Measurements from ENCODE around the gene ERP44.
"Not testable (repeated sequence)": the region's sequence is repeated elsewhere in the genome, so short reads cannot be mapped to it uniquely, and the experiment has no call there.

The ERP44 gene

GRCh38 chr9:100098887-100099721, at the start of gene ERP44, which contains the start of gene INVS:
TSS of gene ERP44 (minus strand) at chr9:100099000. CDS start at chr9:100098840, 160 bp downstream.
TSS of gene INVS (plus strand) at chr9:100099243. CDS start at chr9:100104522, 5,279 bp downstream.
- DNase-seq (ENCODE audit: low read depth in 1 of 2, low spot score in 1 of 2), result peak; percentile 91 to 94

- DNase-seq (ENCODE audit: low read depth in 1 of 2, low spot score in 1 of 2), result not testable (repeated sequence)
Observed at GRCh38 chr9:100145976-100146375, 47.2 kb upstream of the ERP44 start.

- DNase-seq (ENCODE audit: low read depth in 1 of 2, low spot score in 1 of 2), result not testable (repeated sequence)
Observed at GRCh38 chr9:100145167-100145934, 46.6 kb upstream of the ERP44 start.

- not testable (repeated sequence) for DNase-seq (ENCODE audit: low read depth in 1 of 2, low spot score in 1 of 2)
Observed at GRCh38 chr9:100141862-100142261, 43.1 kb upstream of the ERP44 start.

GRCh38 chr9:100140303-100140702, 41.5 kb upstream of the ERP44 start:
- DNase-seq (ENCODE audit: low read depth in 1 of 2, low spot score in 1 of 2), result not testable (repeated sequence)

DNA sequence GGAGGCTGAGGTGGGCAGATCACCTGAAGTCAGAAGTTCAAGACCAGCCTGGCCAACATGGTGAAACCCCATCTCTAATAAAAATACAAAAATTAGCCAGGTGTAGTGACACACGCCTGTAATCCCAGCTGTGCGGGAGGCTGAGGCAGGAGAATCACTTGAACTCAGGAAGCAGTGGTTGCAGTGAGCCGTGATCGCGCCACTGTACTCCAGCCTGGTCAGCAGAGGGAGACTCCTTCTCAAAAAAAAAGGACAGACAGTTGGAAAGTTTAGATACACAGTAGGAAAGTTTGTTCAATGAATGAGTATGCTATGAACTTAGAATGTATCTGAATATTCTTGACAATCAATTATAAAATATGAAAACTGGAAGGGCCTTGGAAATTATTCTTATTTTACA, 38.0 kb upstream of the ERP44 start:
- DNase-seq (ENCODE audit: low read depth in 1 of 2, low spot score in 1 of 2), result not testable (repeated sequence)

DNA sequence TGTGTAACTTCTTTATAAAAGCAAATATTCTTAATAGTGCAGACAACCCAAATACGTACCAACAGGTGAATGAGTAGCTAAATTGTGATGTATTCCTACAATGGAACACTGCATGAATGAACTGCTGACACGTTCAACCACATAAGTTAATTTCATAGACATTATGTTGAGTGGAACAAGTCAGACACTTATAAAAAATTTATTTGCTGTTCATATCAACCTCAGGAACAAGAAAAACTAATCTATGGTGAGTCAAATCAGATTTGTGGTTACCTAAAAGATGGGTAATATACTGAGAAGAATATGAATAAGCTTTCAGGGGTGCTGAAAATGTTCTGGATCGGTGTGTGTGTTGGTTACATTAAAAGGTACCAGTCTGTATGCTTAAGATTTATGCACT, 35.9 kb upstream of the ERP44 start:
- no peak for DNase-seq (ENCODE audit: low read depth in 1 of 2, low spot score in 1 of 2)

GRCh38 chr9:100131875-100132430, 33.2 kb upstream of the ERP44 start:
- no peak for DNase-seq (ENCODE audit: low read depth in 1 of 2, low spot score in 1 of 2)

DNA sequence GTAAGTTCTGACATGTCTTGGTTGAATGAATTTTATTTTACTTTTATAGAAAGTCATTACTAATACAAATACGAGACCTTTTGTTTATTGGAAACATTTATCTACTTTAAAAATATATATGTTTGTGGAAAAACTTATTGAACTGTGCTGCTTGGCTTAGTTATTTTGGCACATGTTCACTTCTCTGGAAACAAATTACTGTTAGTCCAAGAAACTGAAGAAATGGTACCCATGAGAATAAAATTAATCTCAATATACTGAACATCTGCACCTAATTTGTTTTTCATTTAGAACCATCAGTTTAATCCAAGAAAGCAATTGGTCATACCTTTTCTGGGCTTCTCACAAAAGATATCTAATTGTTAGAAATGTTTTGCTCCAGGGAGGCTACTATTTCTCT, 32.4 kb upstream of the ERP44 start:
- DNase-seq (ENCODE audit: low read depth in 1 of 2, low spot score in 1 of 2), result no peak

GRCh38 chr9:100129772-100130171, 31.0 kb upstream of the ERP44 start:
- no peak for DNase-seq (ENCODE audit: low read depth in 1 of 2, low spot score in 1 of 2)

DNA sequence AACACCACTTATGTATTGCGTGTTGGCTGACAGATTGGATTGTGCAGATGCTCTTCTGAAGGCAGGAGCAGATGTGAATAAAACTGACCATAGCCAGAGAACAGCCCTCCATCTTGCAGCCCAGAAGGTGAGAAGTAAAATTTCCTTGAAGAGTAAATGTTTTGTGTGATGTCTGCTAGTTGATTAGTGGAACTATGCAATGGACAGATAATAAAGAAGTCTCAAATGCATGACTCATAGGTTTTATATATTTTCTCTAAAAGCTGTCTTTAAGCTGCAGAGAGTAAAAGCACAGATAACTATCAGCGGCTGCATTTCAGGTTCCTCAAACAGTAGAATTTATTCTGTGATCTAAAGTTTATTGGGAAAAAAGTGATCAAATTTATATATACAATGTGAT, 27.6 kb upstream of the ERP44 start:
- DNase-seq (ENCODE audit: low read depth in 1 of 2, low spot score in 1 of 2), result no peak

DNA sequence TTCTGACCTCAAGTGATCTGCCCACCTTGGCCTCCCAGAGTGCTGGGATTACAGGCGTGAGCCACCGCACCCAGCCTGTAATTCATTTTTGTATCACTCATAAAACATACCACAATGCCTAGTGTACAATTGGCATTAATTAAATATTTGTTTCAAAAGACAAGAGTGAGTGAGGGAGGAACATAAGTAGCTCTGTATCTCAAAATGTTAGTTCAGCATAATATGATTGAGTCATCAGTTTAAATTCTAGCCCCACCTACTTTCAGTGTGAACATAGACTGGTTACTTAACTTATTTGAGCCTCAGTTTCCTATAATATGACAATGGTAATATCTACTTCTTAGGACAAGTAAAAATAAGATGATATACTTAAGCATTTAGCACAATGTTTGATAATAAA, 27.1 kb upstream of the ERP44 start:
- DNase-seq (ENCODE audit: low read depth in 1 of 2, low spot score in 1 of 2), result no peak

DNA sequence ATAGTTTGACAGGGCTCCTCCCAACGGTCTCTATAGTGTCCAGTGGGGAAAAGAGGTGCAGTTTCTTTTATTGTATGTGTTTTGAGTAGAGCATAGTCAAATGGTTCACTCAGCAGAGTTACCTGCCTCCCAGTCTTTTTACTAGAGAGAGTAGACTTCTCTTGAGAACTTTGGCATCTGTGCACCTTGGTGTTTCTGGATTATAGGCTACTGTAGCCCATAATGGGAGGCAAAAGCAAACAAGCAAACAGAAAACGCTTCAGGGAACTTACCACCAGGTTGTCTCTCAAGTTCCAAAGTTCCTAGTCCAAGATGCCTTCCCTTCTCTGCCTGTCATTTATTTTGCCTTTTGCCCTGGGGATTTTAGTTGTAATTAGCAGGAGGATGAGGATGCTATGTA, 26.4 kb upstream of the ERP44 start:
- DNase-seq (ENCODE audit: low read depth in 1 of 2, low spot score in 1 of 2), result no peak

- DNase-seq (ENCODE audit: low read depth in 1 of 2, low spot score in 1 of 2), result no peak
Observed at GRCh38 chr9:100120286-100120685, 21.5 kb upstream of the ERP44 start.

- DNase-seq (ENCODE audit: low read depth in 1 of 2, low spot score in 1 of 2), result no peak
Observed at GRCh38 chr9:100117316-100117715, 18.5 kb upstream of the ERP44 start.

DNA sequence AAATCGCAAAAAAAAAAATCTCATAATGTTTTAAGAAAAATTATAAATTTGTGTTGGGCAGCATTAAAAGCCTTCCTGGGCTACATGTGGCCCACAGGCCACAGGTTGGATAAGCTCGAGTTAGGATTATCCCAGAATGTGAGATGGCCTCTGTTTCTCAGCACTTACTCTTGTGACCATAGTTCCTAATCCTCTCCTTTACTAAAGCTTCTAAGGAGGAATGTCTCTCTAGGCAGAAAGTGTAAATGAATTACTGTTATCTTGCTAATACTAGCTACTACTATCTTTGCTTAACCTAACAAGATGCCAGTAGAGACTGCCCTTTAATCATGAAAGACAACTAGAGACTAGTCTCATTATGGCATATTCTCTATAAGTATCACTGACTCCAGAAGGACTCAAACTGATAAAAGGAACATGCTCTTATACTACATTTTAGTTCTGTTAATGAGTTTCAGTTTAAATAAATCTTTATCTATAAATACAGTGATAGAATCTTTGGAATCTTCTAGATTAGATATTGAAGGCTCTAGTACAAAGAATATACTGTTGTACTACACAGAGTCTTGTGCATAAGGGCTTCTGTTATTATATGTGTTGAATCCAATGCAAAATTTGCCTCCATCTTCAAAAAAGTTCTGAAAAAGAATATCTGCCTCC, 14.0 kb upstream of the ERP44 start:
- no peak for DNase-seq (ENCODE audit: low read depth in 1 of 2, low spot score in 1 of 2)

- no peak for DNase-seq (ENCODE audit: low read depth in 1 of 2, low spot score in 1 of 2)
Observed at GRCh38 chr9:100111235-100111634, 12.4 kb upstream of the ERP44 start.

GRCh38 chr9:100108559-100108958, 9.8 kb upstream of the ERP44 start:
- DNase-seq (ENCODE audit: low read depth in 1 of 2, low spot score in 1 of 2), result no peak

DNA sequence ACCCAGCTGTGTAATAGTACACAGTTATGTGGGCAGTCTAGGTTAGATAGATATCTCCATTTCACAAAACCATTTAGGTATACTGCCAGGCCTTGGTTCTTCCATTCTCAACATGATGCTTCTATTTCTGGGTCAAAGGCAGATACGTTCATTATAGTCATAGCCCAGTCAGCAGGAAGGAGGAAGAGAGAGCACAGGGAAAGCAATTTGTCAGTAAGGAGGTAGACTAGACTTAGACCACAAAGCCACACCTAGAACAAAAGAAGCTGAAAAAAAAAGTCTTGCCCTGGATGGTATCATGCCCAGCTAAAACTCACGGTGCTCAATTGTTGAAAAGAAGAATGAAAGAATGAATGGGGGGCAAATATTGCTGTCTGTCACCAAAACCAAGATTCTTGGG, 7.8 kb upstream of the ERP44 start:
- DNase-seq (ENCODE audit: low read depth in 1 of 2, low spot score in 1 of 2), result no peak

DNA sequence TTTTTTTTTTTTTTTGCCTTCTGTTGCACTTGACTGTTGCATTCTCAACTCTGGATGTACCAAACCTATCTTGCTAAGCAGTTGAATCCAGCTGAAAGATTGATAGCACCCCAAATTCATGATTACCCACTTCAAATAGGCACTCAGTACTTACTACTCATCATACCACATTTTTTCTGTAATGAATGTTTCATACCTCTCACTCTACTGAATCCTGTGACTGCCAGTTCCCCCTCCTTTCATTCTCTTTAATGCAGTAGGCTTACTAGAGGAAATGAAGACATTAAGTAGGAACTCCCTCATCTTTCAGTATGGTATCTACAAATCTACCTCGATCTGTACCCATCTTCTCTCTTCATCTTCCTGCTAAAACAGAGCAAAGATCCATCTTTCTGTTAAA, 7.1 kb upstream of the ERP44 start:
- DNase-seq (ENCODE audit: low read depth in 1 of 2, low spot score in 1 of 2), result no peak

DNA sequence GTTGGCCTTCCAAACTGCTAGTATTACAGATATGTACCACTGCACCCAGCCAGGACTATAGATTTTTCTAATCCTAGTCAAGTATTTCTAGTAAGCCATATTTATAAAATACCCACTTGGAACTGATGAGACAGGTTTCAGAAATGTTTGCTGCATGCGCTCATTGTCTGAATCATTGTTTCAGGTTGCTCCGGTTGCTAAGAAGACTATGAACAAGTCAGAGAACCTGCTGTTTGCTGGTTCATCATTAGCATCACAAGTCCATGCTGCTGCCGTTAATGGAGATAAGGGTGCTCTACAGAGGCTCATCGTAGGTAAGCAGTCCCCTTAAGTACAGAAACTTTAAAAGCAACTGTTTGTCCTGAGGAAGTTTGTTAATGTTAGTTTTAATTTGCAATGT, 5.5 kb upstream of the ERP44 start:
- DNase-seq (ENCODE audit: low read depth in 1 of 2, low spot score in 1 of 2), result no peak
